ENCODE data around the gene UBN1.

UBN1 gene

GRCh38 chr16:4826526-4826925, 20.8 kb upstream of the UBN1 start:
- TF ChIP-seq CTCF (conservative IDR thresholded peaks at IDR 0.05; ENCODE audit: low read depth, low read length), result no peak
- no peak for DNase-seq (ENCODE audit: low read depth)
- no peak overlapping the region for H3K4me3 ChIP-seq (ENCODE audit: low read depth, low read length)

GRCh38 chr16:4826980-4827379, 20.3 kb upstream of the UBN1 start:
- DNase-seq (ENCODE audit: low read depth), result no peak
- no peak overlapping the region for H3K4me3 ChIP-seq (ENCODE audit: low read depth, low read length)
- TF ChIP-seq CTCF (conservative IDR thresholded peaks at IDR 0.05; ENCODE audit: low read depth, low read length), result no peak

DNA sequence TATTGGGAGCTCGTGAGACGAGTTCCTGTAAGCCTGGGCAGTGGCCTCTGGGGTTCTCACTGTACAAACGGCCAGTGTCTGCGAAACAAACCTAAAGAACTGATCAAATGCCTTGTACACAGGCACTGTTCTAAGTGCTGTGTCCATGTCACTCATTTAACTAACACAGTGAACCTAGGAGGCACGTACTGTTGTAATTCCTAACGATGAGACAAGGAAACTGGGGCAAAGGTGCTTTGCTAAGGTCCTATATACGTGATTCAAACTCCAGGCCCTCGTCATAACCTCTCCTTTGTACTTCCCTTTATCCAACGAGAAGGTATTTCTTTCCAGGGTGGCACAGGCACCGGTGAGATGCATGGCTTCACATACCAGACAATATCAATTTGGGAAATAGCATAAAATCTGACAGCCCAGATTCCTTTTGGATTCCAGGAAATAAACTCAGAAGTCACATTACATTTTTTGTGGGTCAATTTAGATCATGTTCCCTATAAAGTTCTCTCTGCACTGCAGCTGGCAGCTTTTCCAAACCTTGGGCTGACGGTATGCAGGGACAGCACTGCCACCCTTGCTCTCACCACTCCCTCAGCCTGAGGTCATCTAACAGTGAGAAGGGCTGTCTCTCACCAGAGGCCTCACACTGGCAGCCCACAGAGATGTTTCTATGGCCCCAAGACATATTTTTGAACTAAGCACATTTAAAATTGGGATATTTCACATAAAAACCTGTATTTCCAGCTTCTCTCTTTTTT, 18.5 kb upstream of the UBN1 start:
- no peak overlapping the region for H3K4me3 ChIP-seq (ENCODE audit: low read depth, low read length)
- DNase-seq (ENCODE audit: low read depth), result no peak
- TF ChIP-seq CTCF (conservative IDR thresholded peaks at IDR 0.05; ENCODE audit: low read depth, low read length), result no peak

GRCh38 chr16:4830408-4830807, 16.9 kb upstream of the UBN1 start:
- H3K4me3 ChIP-seq (ENCODE audit: low read depth, low read length), result no peak overlapping the region
- TF ChIP-seq CTCF (conservative IDR thresholded peaks at IDR 0.05; ENCODE audit: low read depth, low read length), result no peak
- no peak for DNase-seq (ENCODE audit: low read depth)

DNA sequence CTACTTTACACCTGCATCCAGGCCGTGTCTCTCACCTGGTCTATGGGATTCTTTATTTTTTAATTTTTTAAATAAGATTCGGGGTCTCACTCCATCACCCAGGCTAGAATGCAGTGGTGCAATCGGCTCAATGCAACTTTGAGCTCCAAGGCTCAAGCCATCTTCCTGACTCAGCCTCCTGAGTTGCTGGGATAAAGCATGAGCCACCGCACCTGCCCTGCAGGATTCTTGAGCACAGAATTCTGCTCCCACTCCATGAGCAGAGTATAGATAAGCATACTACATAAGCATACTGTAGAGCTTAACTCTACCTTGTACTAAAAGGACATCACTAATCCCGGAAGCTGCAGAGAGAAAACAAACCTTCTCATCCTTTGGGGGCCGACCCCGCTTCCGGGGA, 15.7 kb upstream of the UBN1 start:
- no peak for TF ChIP-seq CTCF (conservative IDR thresholded peaks at IDR 0.05; ENCODE audit: low read depth, low read length)
- DNase-seq (ENCODE audit: low read depth), result no peak
- H3K4me3 ChIP-seq (ENCODE audit: low read depth, low read length), result no peak overlapping the region

DNA sequence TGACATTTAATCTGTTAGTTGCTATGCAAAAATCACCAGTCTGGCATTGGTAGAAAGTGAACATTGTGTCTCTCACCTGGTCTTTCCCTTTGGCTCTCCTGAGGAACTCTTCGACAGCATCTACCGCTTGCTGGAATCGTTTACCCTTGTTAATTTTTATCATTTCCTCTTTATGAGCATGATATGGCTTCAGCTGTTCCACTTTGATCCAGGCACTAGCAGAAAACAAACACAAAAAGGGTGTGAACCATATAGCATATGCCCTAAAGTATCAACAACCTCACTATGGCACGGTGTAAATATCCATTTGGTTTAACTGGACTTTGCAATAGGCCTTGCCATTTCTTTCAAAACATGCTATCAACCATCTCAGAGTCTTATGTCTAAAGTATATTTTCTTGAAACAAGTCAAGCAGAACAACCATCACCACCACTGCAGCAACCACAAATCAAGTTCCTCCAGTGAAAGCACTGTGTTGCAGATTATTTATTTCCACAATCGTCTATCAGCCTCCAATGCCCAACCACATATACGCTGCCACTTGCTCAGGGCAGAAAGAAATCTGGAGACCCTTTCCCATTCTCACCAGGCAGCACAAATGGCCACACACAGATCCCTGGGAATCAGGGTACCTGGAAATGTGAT, 14.5 kb upstream of the UBN1 start:
- no peak overlapping the region for H3K4me3 ChIP-seq (ENCODE audit: low read depth, low read length)
- DNase-seq (ENCODE audit: low read depth), result no peak
- no peak for TF ChIP-seq CTCF (conservative IDR thresholded peaks at IDR 0.05; ENCODE audit: low read depth, low read length)

DNA sequence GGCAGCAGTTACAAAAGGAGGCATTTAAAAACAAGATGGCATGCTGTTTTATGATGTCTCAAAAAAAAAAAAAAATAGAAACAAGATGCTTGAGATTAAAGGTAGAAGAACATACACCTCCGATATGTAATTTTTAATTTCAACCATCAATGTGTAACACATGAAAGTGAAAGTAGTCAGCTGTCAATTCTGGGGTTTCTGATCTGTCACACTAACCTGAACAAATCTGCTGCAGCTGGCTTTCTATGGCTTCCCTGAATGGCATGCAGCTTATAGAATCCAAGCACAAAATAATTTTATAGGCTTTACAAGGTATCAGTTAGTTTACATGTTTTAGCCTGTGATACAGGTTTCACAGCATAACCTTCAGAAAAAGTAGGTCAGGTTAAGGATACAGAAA, 13.7 kb upstream of the UBN1 start:
- no peak for DNase-seq (ENCODE audit: low read depth)
- no peak for TF ChIP-seq CTCF (conservative IDR thresholded peaks at IDR 0.05; ENCODE audit: low read depth, low read length)
- H3K4me3 ChIP-seq (ENCODE audit: low read depth, low read length), result no peak overlapping the region

Data from choroid plexus epithelial cell (primary cell).